HepG2 (cell line): ENCODE measurements around the gene RFX2. TPM values are rescaled to one million over a fixed set of nuclear protein-coding genes. Genes with fewer than 3 reads are reported as not detected.

Experiments
- ATAC-seq: fragments of 200-7000 bp; cut with Tn5 transposase; 3 replicates; pipeline ENCODE4 v1.9.1; 2020; ENCODE audit warnings: mild to moderate bottlenecking, moderate library complexity
- BruUV-seq: library from RNA; stranded (reverse); fragments of 400-500 nt; replicated peaks from 2 replicates; lab custom pipeline; 2021; lab: Mats Ljungman, UMichigan
- CTCF ChIA-PET: fragments of 300-600 bp; formaldehyde crosslinking; extraction: SDS; loops from one replicate; lab custom pipeline; 2021; ENCODE audit warnings: low total read pairs, inconsistent platforms, low intra/inter-chr PET ratio; lab: Yijun Ruan, JAX
- POLR2A ChIA-PET: fragments of 350-600 bp; sonication (Branson Sonifier 250); formaldehyde crosslinking; loops from one replicate; lab custom pipeline; 2020; ENCODE audit warnings: antibody characterized with exemption, inconsistent platforms; lab: Yijun Ruan, JAX
- DNase-seq: peaks from one replicate; pipeline ENCODE4 v3.0.0-alpha.2; 2015; ENCODE audit warnings: low spot score
- FAIRE-seq: peaks from 3 replicates; lab custom pipeline; 2011; peaks lifted over from hg19 to GRCh38; lab: Jason Lieb, UNC
- H2AFZ ChIP-seq: one replicate; pipeline ENCODE4 v1.6.1; 2011; ENCODE audit warnings: low read length, inconsistent platforms
- H3K27ac ChIP-seq: fragments of 300-600 bp; 3 replicates; pipeline ENCODE4 v1.8.0; 2011; ENCODE audit warnings: mixed run types, mild to moderate bottlenecking, mixed read lengths, low read length, inconsistent platforms; ENCODE audit not compliant: insufficient read depth; ENCODE audit errors: extremely low read length
- H3K27me3 ChIP-seq, 2 experiments: fragments of 200-600 bp in 1 of 2; 2 replicates in 1 of 2; 3 replicates in 1 of 2; pipeline versions ENCODE4 v1.6.0 to v1.8.0; 2011; ENCODE audit warnings: low read length in 2 of 2, mild to moderate bottlenecking in 2 of 2, moderate library complexity in 2 of 2, inconsistent platforms in 1 of 2; ENCODE audit not compliant: insufficient read depth in 2 of 2, control insufficient read depth in 1 of 2
- H3K36me3 ChIP-seq, 2 experiments: fragments of 200-600 bp in 1 of 2; replicated peaks in 1 of 2; 2 replicates in 1 of 2; 3 replicates in 1 of 2; pipeline versions ENCODE4 v1.5.1 to v1.8.0; 2011; ENCODE audit warnings: low read length in 2 of 2, inconsistent platforms in 1 of 2; ENCODE audit not compliant: insufficient read depth in 2 of 2, control insufficient read depth in 1 of 2
- H3K4me1 ChIP-seq: 2 replicates; pipeline ENCODE4 v1.5.1; 2012; ENCODE audit warnings: low read length, inconsistent platforms; ENCODE audit not compliant: insufficient read depth
- H3K4me2 ChIP-seq: 2 replicates; pipeline ENCODE4 v1.6.0; 2011; ENCODE audit warnings: low read depth, low read length, inconsistent platforms
- H3K4me3 ChIP-seq, 3 experiments: fragments of 200-600 bp in 1 of 3; sonication (generic), shearing (Covaris generic) in 1 of 3; replicated peaks in 1 of 3; 2 replicates each; pipeline ENCODE4 v1.5.1; 2011 to 2016; ENCODE audit warnings: low read length in 3 of 3, inconsistent platforms in 2 of 3, low read depth in 2 of 3, mild to moderate bottlenecking in 2 of 3, control low read depth in 1 of 3, mixed read lengths in 1 of 3; ENCODE audit not compliant: insufficient read depth in 1 of 3
- H3K79me2 ChIP-seq: one replicate; pipeline ENCODE4 v1.6.1; 2011; ENCODE audit warnings: low read length, inconsistent platforms; ENCODE audit not compliant: insufficient read depth
- H3K9ac ChIP-seq: 2 replicates; pipeline ENCODE4 v1.6.0; 2011; ENCODE audit warnings: mild to moderate bottlenecking, low read depth, low read length, inconsistent platforms; ENCODE audit not compliant: insufficient read depth
- H3K9me3 ChIP-seq: 2 replicates; pipeline ENCODE4 v1.5.1; 2012; ENCODE audit warnings: mild to moderate bottlenecking, low read length
- H4K20me1 ChIP-seq: 2 replicates; pipeline ENCODE4 v1.6.0; 2011; ENCODE audit warnings: inconsistent platforms, mild to moderate bottlenecking, low read length, moderate library complexity; ENCODE audit not compliant: insufficient read depth
- AHDC1 ChIP-seq: sonication (generic); formaldehyde crosslinking; IDR thresholded peaks from 2 replicates; pipeline ENCODE4 v1.5.1; 2020; ENCODE audit warnings: mild to moderate bottlenecking, missing genetic modification reagents, borderline replicate concordance
- ATF5 ChIP-seq: sonication (generic); formaldehyde crosslinking; IDR thresholded peaks from 2 replicates; pipeline ENCODE4 v1.4.0; 2020; ENCODE audit warnings: mild to moderate bottlenecking, low read depth, missing genetic modification reagents
- GMEB2 ChIP-seq: IDR thresholded peaks from 2 replicates; pipeline ENCODE4 v1.6.1; 2016; ENCODE audit warnings: missing biosample characterization, missing genetic modification reagents, low read depth
- GTF3A ChIP-seq: sonication (generic); formaldehyde crosslinking; conservative IDR thresholded peaks from 2 replicates; pipeline ENCODE4 v1.4.0; 2020; ENCODE audit warnings: mild to moderate bottlenecking, missing genetic modification reagents
- MEIS2 ChIP-seq: sonication (generic); formaldehyde crosslinking; IDR thresholded peaks from 2 replicates; pipeline ENCODE4 v1.9.0; 2021; ENCODE audit warnings: mild to moderate bottlenecking, missing genetic modification reagents
- NR2C2 ChIP-seq: sonication (generic); formaldehyde crosslinking; IDR thresholded peaks from 2 replicates; pipeline ENCODE4 v1.4.0; 2020; ENCODE audit warnings: missing genetic modification reagents, mild to moderate bottlenecking, moderate library complexity, borderline replicate concordance
- RCOR2 ChIP-seq: IDR thresholded peaks from 2 replicates; pipeline ENCODE4 v1.6.1; 2016; ENCODE audit warnings: missing biosample characterization, missing genetic modification reagents
- ZNF44 ChIP-seq: sonication (generic); formaldehyde crosslinking; IDR thresholded peaks from 2 replicates; pipeline ENCODE4 v1.5.1; 2020; ENCODE audit warnings: mild to moderate bottlenecking, missing genetic modification reagents
- ZNF790 ChIP-seq: sonication (generic); formaldehyde crosslinking; IDR thresholded peaks from 2 replicates; pipeline ENCODE4 v1.8.0; 2022; ENCODE audit warnings: missing genetic modification reagents, mild to moderate bottlenecking, borderline replicate concordance
- WGBS: methylation state at CpG from one replicate; pipeline ENCODE4 v1.1.6; 2017; ENCODE audit warnings: low lambda C conversion rate; 5-methylcytosine and 5-hydroxymethylcytosine counted together
- in situ Hi-C: cut with HindIII; loops from 2 replicates; pipeline ENCODE4 v1.10.0; 2017; ENCODE audit warnings: low pct_unique_long_range_greater_than_20kb; ENCODE audit not compliant: extremely low pct_ligation_motif_present
- intact Hi-C: fragments of 100-400 bp; cut with micrococcal nuclease; formaldehyde crosslinking; loops from one replicate; pipeline ENCODE4 v1.10.0; 2022; ENCODE audit not compliant: unreplicated experiment
- polyA plus RNA-seq, 8 experiments: library from polyadenylated mRNA; depleted of rRNA in 3 of 8; stranded (reverse) in 7 of 8; unstranded in 1 of 8; fragments of >200 nt; fragmentation: Illumina TruSeq in 4 of 8; extraction: Trizol in 4 of 8; gene quantifications; 2 replicates each; pipeline versions ENCODE4 v1.2.1 to v1.2.3, GENCODE V29; 2011 to 2016; ENCODE audit warnings: low read depth in 4 of 8, missing spikeins in 1 of 8, mixed read lengths in 1 of 8; ENCODE audit not compliant: insufficient read depth in 1 of 8
- total RNA-seq, 5 experiments: library from RNA; depleted of rRNA; stranded (reverse); fragments of >200 nt; fragmentation: Illumina TruSeq; extraction: Trizol; gene quantifications; 2 replicates each; pipeline ENCODE4 v1.2.3, GENCODE V29; 2016; ENCODE audit warnings: low read depth in 1 of 5

Gene RFX2
- total and polyA plus RNA-seq, 2 of the 13 experiments (the other 11 are each of a cell fraction or from before 2014, with no cell fraction given), result 2.8 to 3.3 TPM

GRCh38 chr19:5969476-5969875, 140.8 kb downstream of the RFX2 start (continued):
- TF ChIP-seq GMEB2 (CRISPR knock-in tag) (no peak), ZNF790 (CRISPR knock-in tag) (no peak), RCOR2 (CRISPR knock-in tag) (no peak)

GRCh38 chr19:5968431-5969373, 141.6 kb downstream of the RFX2 start:
- CTCF ChIA-PET, result interaction anchor here (1.1 to 1.6 kb wide), 3 partner anchors 19 to 54 kb away, joined by 4 to 8 read pairs (median 7); no protein-coding TSS in a partner anchor
- Histone ChIP-seq H3K27ac (peak overlapping the region; percentile 72), H3K9ac (peak overlapping the region; percentile 41), H3K4me1 (peaks cover 98% of the 10 kb centered on the region), H3K79me2 (peaks cover 100% of the 10 kb centered on the region), H3K4me3 (peak overlapping the region in 1 of 3 experiments; percentile 19; a peak in 2 of 6 replicates), H3K36me3 (peaks cover 9 to 59% of the 10 kb centered on the region in 2 experiments), H4K20me1 (peaks cover 46% of the 10 kb centered on the region), H3K4me2 (peak overlapping the region; percentile 62), H3K27me3 (no peaks in the 10 kb centered on the region), H3K9me3 (no peaks in the 10 kb centered on the region), H2AFZ (no peak overlapping the region)
- no TSS peak for BruUV-seq
- POLR2A ChIA-PET, result interaction anchor here (0.7 to 1.9 kb wide), 9 partner anchors 8 to 141 kb away, joined by 3 to 14 read pairs (median 4); partner anchors contain the start of genes RANBP3 and VMAC
- ATAC-seq, result peak; percentile 71
- WGBS, result 42% methylated on average over 13 of the region's 18 CpGs
- in situ Hi-C loops (no loop called here), intact Hi-C loops (no loop called here)
- no peak for FAIRE-seq
- peak; percentile 41 for DNase-seq
- TF ChIP-seq ZNF44 (CRISPR knock-in tag) (no peak), ATF5 (CRISPR knock-in tag) (0 out of 2 replicates have a peak, but pooled peaks have one; percentile 49), MEIS2 (CRISPR knock-in tag) (no peak), NR2C2 (CRISPR knock-in tag) (peak; percentile 47; the same call in 1 of the 2 replicates), GTF3A (CRISPR knock-in tag) (0 out of 2 replicates have a peak, but pooled peaks have one; percentile 41), AHDC1 (CRISPR knock-in tag) (no peak)
